ENCODE results near the gene LRP1B.

Gene LRP1B

DNA sequence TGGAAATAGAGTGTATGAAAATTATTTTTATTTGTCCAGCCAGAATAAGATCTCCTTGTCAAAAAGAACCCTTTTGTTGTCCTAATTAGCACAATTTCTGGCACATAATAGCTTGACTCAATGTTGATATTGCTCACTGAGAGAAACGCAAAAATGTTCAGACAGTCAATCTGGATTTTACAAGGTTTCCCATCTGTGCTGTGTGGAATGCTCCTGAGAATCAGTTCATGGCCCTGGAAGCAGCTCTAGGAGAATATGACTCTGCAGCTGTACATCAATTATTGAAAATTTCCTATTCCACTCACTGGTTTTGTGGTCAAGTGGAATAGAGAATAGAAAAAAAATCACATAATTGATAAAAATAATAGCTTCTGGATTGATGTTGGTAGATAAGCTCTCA is 1767.7 kb downstream of the LRP1B start:
- H3K4me1 ChIP-seq = no peaks in the 10 kb centered on the region
- no peak for TF ChIP-seq Cebpa-rat (IDR thresholded peaks at IDR 0.05)
- H3K9ac ChIP-seq = no peak overlapping the region
- no peaks in the 10 kb centered on the region for H3K9me3 ChIP-seq
- H4K20me1 ChIP-seq = no peaks in the 10 kb centered on the region
- no peak overlapping the region for H3K4me2 ChIP-seq
- no peak overlapping the region for H3K4me3 ChIP-seq
- H3K36me3 ChIP-seq = no peaks in the 10 kb centered on the region
- H3K27me3 ChIP-seq = no peaks in the 10 kb centered on the region
- no peak overlapping the region for H3K27ac ChIP-seq

DNA sequence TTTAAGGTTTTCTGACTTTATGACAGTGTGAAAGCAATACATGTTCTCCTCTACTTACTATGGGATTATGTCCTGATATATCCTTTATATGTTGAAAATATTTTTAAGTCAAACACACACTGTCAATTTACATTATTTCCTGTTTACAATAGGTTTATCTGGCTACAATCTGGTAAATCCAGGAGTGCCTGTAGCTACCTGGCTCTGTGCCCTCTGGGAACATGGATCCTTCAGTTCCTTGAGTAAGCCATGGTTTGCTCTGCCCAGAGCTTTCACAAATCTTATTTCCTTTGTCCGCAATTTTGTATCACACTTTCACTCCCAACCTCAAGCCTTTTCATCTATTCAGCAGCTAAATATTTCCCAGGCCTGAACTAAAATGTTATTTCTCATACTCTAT is 1768.5 kb downstream of the LRP1B start:
- H4K20me1 ChIP-seq = no peaks in the 10 kb centered on the region
- no peak overlapping the region for H3K27ac ChIP-seq
- no peaks in the 10 kb centered on the region for H3K36me3 ChIP-seq
- no peak overlapping the region for H3K9ac ChIP-seq
- H3K27me3 ChIP-seq = no peaks in the 10 kb centered on the region
- no peak for TF ChIP-seq Cebpa-rat (IDR thresholded peaks at IDR 0.05)
- no peak overlapping the region for H3K4me3 ChIP-seq
- no peaks in the 10 kb centered on the region for H3K9me3 ChIP-seq
- no peaks in the 10 kb centered on the region for H3K4me1 ChIP-seq
- H3K4me2 ChIP-seq = no peak overlapping the region

DNA sequence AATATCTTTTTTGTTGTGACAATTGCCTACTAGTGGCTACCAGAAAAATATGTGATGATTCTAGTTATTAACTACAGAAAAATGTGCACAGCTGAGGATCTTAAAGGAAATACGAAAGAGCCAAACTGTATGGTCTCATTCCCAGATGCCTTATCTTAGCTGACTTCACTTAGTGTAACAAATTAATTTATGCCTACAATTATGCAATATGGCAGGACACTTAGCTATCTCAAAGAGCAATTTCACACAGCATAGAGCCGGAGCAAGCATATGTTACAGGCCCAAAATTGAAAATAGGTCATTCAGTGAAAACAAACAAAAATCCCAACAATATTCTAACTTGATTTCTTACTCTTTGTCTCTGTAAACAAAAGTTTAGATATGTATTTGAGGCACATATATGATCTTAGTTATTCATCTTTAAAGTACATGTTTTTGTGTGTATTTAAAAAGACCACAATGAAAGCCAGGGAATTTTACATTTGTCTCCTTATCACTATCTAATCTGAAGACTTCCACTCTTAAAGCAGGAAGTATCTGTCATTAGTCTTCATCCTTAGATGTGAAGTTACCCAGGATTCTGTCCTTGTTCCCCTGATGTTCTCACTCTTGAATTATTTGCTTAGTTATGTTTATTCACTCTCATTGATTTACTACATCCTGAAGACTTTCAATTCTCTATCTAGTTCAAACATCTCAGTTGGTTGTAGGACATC is 1771.6 kb downstream of the LRP1B start:
- no peaks in the 10 kb centered on the region for H3K36me3 ChIP-seq
- H4K20me1 ChIP-seq = no peaks in the 10 kb centered on the region
- H3K9me3 ChIP-seq = no peaks in the 10 kb centered on the region
- H3K27ac ChIP-seq = no peak overlapping the region
- H3K4me3 ChIP-seq = no peak overlapping the region
- no peak overlapping the region for H3K9ac ChIP-seq
- no peaks in the 10 kb centered on the region for H3K27me3 ChIP-seq
- H3K4me2 ChIP-seq = no peak overlapping the region
- TF ChIP-seq Cebpa-rat (IDR thresholded peaks at IDR 0.05) = no peak
- H3K4me1 ChIP-seq = no peaks in the 10 kb centered on the region

DNA sequence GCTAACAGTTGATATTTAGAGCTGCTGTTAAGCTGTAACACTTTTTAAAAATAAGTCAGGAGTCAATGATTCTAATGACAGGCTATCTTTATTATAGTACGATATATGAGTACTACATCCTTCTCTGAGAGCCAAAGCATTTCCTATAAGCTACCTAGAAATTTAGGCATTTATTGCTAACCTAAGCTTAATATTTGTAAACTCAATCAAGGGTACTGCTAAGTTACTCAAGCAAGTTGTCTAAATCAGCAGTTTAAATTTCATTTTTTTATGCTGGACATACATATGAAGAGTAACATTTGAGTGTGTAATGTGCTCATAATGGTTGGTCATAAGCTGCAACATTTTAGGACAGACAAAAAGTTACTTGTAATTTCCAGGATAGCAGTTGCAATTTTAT is 1774.1 kb downstream of the LRP1B start:
- TF ChIP-seq Cebpa-rat (IDR thresholded peaks at IDR 0.05) = no peak
- H3K27ac ChIP-seq = no peak overlapping the region

DNA sequence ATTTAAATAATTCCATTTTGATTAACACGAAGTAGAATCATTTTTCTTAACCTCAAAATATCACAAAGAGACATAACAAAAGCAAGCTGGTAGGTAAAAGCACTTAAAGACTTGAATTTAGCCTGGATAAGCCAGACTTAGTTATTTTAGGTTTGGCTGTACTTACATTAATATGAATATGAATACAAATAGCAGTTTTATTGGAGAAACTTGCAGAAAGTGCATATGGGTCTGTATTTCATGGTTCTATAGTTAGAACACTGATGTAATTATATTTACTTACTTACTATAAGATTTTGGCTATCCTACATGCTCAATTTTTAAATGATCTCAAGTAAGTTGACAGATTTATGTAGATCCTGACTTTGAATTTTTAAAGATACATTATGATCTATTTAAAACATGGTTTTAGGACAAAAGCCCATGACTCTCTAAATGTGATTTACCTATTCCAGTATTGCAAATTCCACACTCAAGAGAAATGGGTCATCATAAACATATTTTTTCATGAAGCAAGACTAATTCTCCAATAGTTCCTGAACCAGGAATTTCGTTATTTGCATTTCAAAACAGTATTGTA is 1775.2 kb downstream of the LRP1B start:
- H3K4me1 ChIP-seq = no peaks in the 10 kb centered on the region
- TF ChIP-seq Cebpa-rat (IDR thresholded peaks at IDR 0.05) = no peak
- no peaks in the 10 kb centered on the region for H3K27me3 ChIP-seq
- no peak overlapping the region for H3K27ac ChIP-seq
- no peak overlapping the region for H3K4me3 ChIP-seq
- no peaks in the 10 kb centered on the region for H3K36me3 ChIP-seq
- H3K4me2 ChIP-seq = no peak overlapping the region
- H3K9me3 ChIP-seq = no peaks in the 10 kb centered on the region
- H3K9ac ChIP-seq = no peak overlapping the region
- H4K20me1 ChIP-seq = no peaks in the 10 kb centered on the region

More for the DNA sequence above, 1774.1 kb downstream of the LRP1B start:
- no peaks in the 10 kb centered on the region for H3K36me3 ChIP-seq
- no peaks in the 10 kb centered on the region for H3K27me3 ChIP-seq
- no peaks in the 10 kb centered on the region for H3K9me3 ChIP-seq
- no peaks in the 10 kb centered on the region for H3K4me1 ChIP-seq
- no peak overlapping the region for H3K4me2 ChIP-seq
- no peaks in the 10 kb centered on the region for H4K20me1 ChIP-seq
- no peak overlapping the region for H3K4me3 ChIP-seq
- H3K9ac ChIP-seq = no peak overlapping the region

DNA sequence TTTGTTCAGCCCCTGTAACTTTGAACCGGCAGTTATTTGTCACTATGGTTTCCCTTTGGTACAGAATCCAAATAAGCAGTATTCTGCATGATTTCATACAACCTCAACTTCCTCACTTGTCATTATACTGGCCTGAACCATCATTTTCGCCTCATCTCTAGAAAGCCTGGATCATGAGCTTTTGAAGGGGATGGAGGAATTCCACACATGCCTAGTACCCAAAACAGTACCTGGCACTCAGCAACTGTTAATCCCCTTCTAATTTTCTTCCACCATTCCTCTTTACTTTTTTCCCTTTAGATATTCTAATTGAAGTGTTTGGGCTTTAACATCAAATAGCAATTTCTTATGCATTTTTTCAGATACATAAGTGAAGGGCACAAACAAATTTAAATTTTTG is 1776.3 kb downstream of the LRP1B start:
- no peak for TF ChIP-seq Cebpa-rat (IDR thresholded peaks at IDR 0.05)
- Histone ChIP-seq H4K20me1 (no peaks in the 10 kb centered on the region), H3K4me3 (no peak overlapping the region), H3K36me3 (no peaks in the 10 kb centered on the region), H3K27me3 (no peaks in the 10 kb centered on the region), H3K9me3 (no peaks in the 10 kb centered on the region), H3K27ac (no peak overlapping the region), H3K9ac (no peak overlapping the region), H3K4me2 (no peak overlapping the region), H3K4me1 (no peaks in the 10 kb centered on the region)

DNA sequence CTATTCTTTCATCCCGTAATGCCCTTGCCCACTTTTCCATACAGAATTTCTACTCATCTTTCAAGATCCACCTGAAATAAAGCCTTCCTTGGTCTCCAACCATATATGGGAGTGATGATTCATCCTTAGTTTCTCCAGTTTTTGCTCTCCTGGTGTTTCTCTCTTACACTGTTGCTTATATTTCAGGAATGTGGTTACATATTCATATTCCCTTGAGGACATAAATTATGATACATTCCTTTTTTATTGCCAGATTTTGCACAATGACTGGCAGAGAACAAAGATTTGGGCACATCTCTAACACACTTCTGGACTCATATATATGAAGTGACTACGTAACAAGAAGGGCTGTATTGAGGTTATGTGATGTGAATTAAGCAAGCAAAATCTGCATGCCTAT is 1777.3 kb downstream of the LRP1B start:
- H3K27ac ChIP-seq = no peak overlapping the region

DNA sequence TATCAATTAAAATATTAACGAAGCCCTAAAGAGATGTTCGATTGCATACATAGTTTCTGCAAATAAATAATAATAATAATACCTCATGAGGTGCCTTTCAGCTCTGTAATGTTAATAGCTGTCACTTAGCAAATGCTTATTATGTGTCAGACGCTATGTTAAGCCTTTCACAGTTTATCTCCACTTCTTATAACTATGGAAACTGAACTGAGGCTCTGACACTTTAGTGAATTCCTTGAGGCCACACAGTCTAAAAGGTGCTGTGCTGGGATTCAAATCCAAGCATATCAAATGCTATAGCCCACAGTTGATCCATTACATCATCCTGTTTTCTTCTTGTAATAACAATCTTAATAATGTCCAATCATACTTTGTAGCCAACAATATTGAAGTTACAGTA is 1779.1 kb downstream of the LRP1B start:
- no peak overlapping the region for H3K9ac ChIP-seq
- H4K20me1 ChIP-seq = no peaks in the 10 kb centered on the region
- no peaks in the 10 kb centered on the region for H3K4me1 ChIP-seq
- no peaks in the 10 kb centered on the region for H3K36me3 ChIP-seq
- H3K27me3 ChIP-seq = no peaks in the 10 kb centered on the region
- no peak overlapping the region for H3K4me2 ChIP-seq
- H3K27ac ChIP-seq = no peak overlapping the region
- TF ChIP-seq Cebpa-rat (IDR thresholded peaks at IDR 0.05) = no peak
- H3K9me3 ChIP-seq = no peaks in the 10 kb centered on the region
- no peak overlapping the region for H3K4me3 ChIP-seq

More for the DNA sequence above, 1777.3 kb downstream of the LRP1B start:
- Histone ChIP-seq H3K36me3 (no peaks in the 10 kb centered on the region), H3K27me3 (no peaks in the 10 kb centered on the region), H3K4me2 (no peak overlapping the region), H3K9ac (no peak overlapping the region), H4K20me1 (no peaks in the 10 kb centered on the region), H3K4me1 (no peaks in the 10 kb centered on the region), H3K4me3 (no peak overlapping the region), H3K9me3 (no peaks in the 10 kb centered on the region)
- no peak for TF ChIP-seq Cebpa-rat (IDR thresholded peaks at IDR 0.05)

DNA sequence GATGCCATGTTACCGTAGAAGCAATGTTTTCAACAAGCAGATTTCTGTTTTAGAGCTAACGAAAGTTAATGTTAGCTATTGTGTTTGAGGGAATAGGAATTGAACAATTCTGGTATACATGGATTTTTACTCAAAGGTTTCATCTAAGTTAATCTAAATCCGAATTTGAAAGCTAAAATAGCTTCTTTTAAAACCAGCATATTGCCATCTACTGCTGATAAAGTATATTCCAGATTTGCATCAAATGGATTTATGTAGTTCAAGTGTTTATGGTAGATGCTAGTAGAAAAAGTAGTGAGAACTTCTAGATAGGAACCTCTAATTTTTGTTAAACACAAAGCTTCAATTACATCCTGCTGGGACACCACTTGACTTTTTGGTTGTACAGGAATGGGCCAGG is 1781.1 kb downstream of the LRP1B start:
- Histone ChIP-seq H3K9me3 (no peaks in the 10 kb centered on the region), H3K4me1 (no peaks in the 10 kb centered on the region), H3K4me2 (no peak overlapping the region), H3K27ac (no peak overlapping the region), H4K20me1 (no peaks in the 10 kb centered on the region), H3K36me3 (no peaks in the 10 kb centered on the region), H3K4me3 (no peak overlapping the region), H3K27me3 (no peaks in the 10 kb centered on the region), H3K9ac (no peak overlapping the region)
- TF ChIP-seq Cebpa-rat (IDR thresholded peaks at IDR 0.05) = no peak

DNA sequence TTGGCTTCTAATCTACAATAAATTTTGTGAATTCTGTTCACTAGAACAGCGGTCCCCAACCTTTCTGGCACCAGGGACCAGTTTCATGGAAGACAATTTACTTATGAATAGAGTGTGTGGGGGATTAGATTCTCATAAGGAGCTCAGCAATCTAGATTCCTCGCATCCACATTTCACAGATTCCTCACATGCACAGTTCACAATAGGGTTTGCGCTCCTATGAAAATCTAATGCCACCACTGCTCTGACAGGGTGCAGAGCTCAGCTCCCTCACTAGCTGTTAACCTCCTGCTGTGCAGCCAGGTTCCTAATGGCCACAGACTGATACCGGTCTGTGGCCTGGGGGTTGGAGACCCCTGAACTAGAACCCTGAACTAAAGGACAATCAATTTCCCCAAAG is 1782.0 kb downstream of the LRP1B start:
- Histone ChIP-seq H3K4me1 (no peaks in the 10 kb centered on the region), H3K4me2 (no peak overlapping the region), H3K27ac (no peak overlapping the region), H3K4me3 (no peak overlapping the region), H3K9me3 (no peaks in the 10 kb centered on the region), H3K36me3 (no peaks in the 10 kb centered on the region), H4K20me1 (no peaks in the 10 kb centered on the region), H3K27me3 (no peaks in the 10 kb centered on the region), H3K9ac (no peak overlapping the region)
- no peak for TF ChIP-seq Cebpa-rat (IDR thresholded peaks at IDR 0.05)
